Endothelial cell of umbilical vein (primary cell): ENCODE measurements around the gene COL21A1.

Source experiments
- POLR2A ChIP-seq: IDR thresholded peaks from 2 replicates; pipeline ENCODE4 v1.6.1; 2012; ENCODE audit warnings: low read depth, mild to moderate bottlenecking, control low read depth, low read length
- POLR2AphosphoS5 ChIP-seq: IDR thresholded peaks from 2 replicates; pipeline ENCODE4 v1.6.1; 2012; ENCODE audit warnings: low read depth, mild to moderate bottlenecking, control low read depth, low read length, moderate library complexity; ENCODE audit not compliant: insufficient read depth

- TF ChIP-seq POLR2A (no peak), POLR2AphosphoS5 (no peak)
These were observed 95.7 kb downstream of the COL21A1 start for GRCh38 chr6:56151609-56152224.
